Vagina (tissue), 2 donors: ENCODE results near the gene NTF3. TPM values are rescaled to one million over a fixed set of nuclear protein-coding genes. Genes with fewer than 3 reads are reported as not detected.

Experiments
- DNase-seq, 2 donors: peaks; one replicate each; pipeline ENCODE4 v3.0.0-alpha.2; 2017; ENCODE audit errors: extremely low spot score in 2 of 2
- H3K27ac ChIP-seq: fragments of 200-600 bp; sonication (generic); one replicate; pipeline ENCODE4 v1.5.1; 2019
- H3K27me3 ChIP-seq: fragments of 200-600 bp; sonication (generic); one replicate; pipeline ENCODE4 v1.5.1; 2019
- H3K36me3 ChIP-seq, 2 donors: fragments of 200-600 bp; sonication (generic); one replicate each; pipeline ENCODE4 v1.5.1; 2017 to 2019
- H3K4me1 ChIP-seq: fragments of 200-600 bp; sonication (generic); one replicate; pipeline ENCODE4 v1.5.1; 2019
- H3K4me3 ChIP-seq, 2 donors: fragments of 200-600 bp; sonication (generic); 1 replicate in 1 of 2; 2 replicates in 1 of 2; pipeline ENCODE4 v1.5.1; 2016 to 2019
- H3K9me3 ChIP-seq: fragments of 200-600 bp; sonication (generic); one replicate; pipeline ENCODE4 v1.5.1; 2019
- CTCF ChIP-seq, 3 experiments: fragments of 450-650 bp in 2 of 3; fragments of 200-600 bp in 1 of 3; sonication (generic) in 1 of 3; IDR thresholded peaks; one replicate each; pipeline ENCODE4 v1.5.1; 2017 to 2019; ENCODE audit warnings: antibody characterized with exemption in 3 of 3, mild to moderate bottlenecking in 2 of 3, moderate library complexity in 2 of 3
- POLR2A ChIP-seq, 2 donors: fragments of 450-650 bp; IDR thresholded peaks; one replicate each; pipeline ENCODE4 v1.6.1; 2017; ENCODE audit warnings: antibody characterized with exemption in 2 of 2, mild to moderate bottlenecking in 2 of 2, moderate library complexity in 2 of 2
- POLR2AphosphoS5 ChIP-seq, 2 donors: sonication (generic); formaldehyde crosslinking; IDR thresholded peaks; one replicate each; pipeline ENCODE4 v1.9.0; 2017; ENCODE audit warnings: antibody characterized with exemption in 2 of 2, mild to moderate bottlenecking in 2 of 2, low read depth in 1 of 2; ENCODE audit not compliant: insufficient read depth in 1 of 2
- intact Hi-C: fragments of 100-400 bp; cut with DNase I; formaldehyde crosslinking; loops from one replicate; pipeline ENCODE4 v1.15.1; 2023
- total RNA-seq: library from RNA; depleted of rRNA; stranded (reverse); fragments of >200 nt; gene quantifications from one replicate; pipeline ENCODE4 v1.2.3, GENCODE V29; 2016

The NTF3 gene
- total RNA-seq, 1 donor from 2014 or later: 1.7 TPM

GRCh38 chr12:5470703-5471102, 38.8 kb downstream of the NTF3 start:
- peaks cover 23% of the 10 kb centered on the region for H3K4me1 ChIP-seq
- no peaks in the 10 kb centered on the region for H3K36me3 ChIP-seq
- no peak overlapping the region for H3K27ac ChIP-seq
- H3K27me3 ChIP-seq: no peaks in the 10 kb centered on the region
- no peaks in the 10 kb centered on the region for H3K9me3 ChIP-seq
- TF ChIP-seq CTCF (IDR thresholded peaks at IDR 0.05) (no peak), POLR2AphosphoS5 (IDR thresholded peaks at IDR 0.05; ENCODE audit: insufficient read depth in 1 of 2, low read depth in 1 of 2) (no peak)
- DNase-seq: no peak
- intact Hi-C loops: no loop called here
- no peak overlapping the region for H3K4me3 ChIP-seq

GRCh38 chr12:5473076-5473782, 41.3 kb downstream of the NTF3 start:
- no peak overlapping the region for H3K27ac ChIP-seq
- H3K9me3 ChIP-seq: no peaks in the 10 kb centered on the region
- H3K36me3 ChIP-seq: no peaks in the 10 kb centered on the region
- no peaks in the 10 kb centered on the region for H3K4me1 ChIP-seq
- no peak for DNase-seq
- TF ChIP-seq POLR2A (IDR thresholded peaks at IDR 0.05): no peak
- TF ChIP-seq POLR2AphosphoS5 (IDR thresholded peaks at IDR 0.05; ENCODE audit: insufficient read depth in 1 of 2, low read depth in 1 of 2): no peak
- no peak for TF ChIP-seq CTCF (IDR thresholded peaks at IDR 0.05)
- H3K4me3 ChIP-seq: no peak overlapping the region
- intact Hi-C loops: no loop called here
- H3K27me3 ChIP-seq: no peaks in the 10 kb centered on the region

GRCh38 chr12:5473783-5474116, 41.8 kb downstream of the NTF3 start:
- TF ChIP-seq CTCF (IDR thresholded peaks at IDR 0.05) (no peak), POLR2AphosphoS5 (IDR thresholded peaks at IDR 0.05; ENCODE audit: insufficient read depth in 1 of 2, low read depth in 1 of 2) (no peak), POLR2A (IDR thresholded peaks at IDR 0.05) (no peak)
- DNase-seq: no peak
- no peaks in the 10 kb centered on the region for H3K27me3 ChIP-seq
- no peaks in the 10 kb centered on the region for H3K9me3 ChIP-seq
- intact Hi-C loops: no loop called here
- H3K4me3 ChIP-seq: no peak overlapping the region
- H3K27ac ChIP-seq: no peak overlapping the region
- H3K4me1 ChIP-seq: no peaks in the 10 kb centered on the region
- H3K36me3 ChIP-seq: no peaks in the 10 kb centered on the region

GRCh38 chr12:5476356-5476755, 44.4 kb downstream of the NTF3 start:
- no peak for DNase-seq
- Histone ChIP-seq H3K4me3 (no peak overlapping the region), H3K4me1 (peaks cover 12% of the 10 kb centered on the region), H3K27me3 (no peaks in the 10 kb centered on the region), H3K27ac (no peak overlapping the region), H3K9me3 (no peaks in the 10 kb centered on the region), H3K36me3 (no peaks in the 10 kb centered on the region)
- intact Hi-C loops: no loop called here
- TF ChIP-seq POLR2A (IDR thresholded peaks at IDR 0.05): no peak
- no peak for TF ChIP-seq POLR2AphosphoS5 (IDR thresholded peaks at IDR 0.05; ENCODE audit: insufficient read depth in 1 of 2, low read depth in 1 of 2)
- no peak for TF ChIP-seq CTCF (IDR thresholded peaks at IDR 0.05)

GRCh38 chr12:5478081-5478706, 46.3 kb downstream of the NTF3 start:
- no peak for TF ChIP-seq POLR2AphosphoS5 (IDR thresholded peaks at IDR 0.05; ENCODE audit: insufficient read depth in 1 of 2, low read depth in 1 of 2)
- no peaks in the 10 kb centered on the region for H3K27me3 ChIP-seq
- intact Hi-C loops: no loop called here

More at GRCh38 chr12:5478081-5478706, 46.3 kb downstream of the NTF3 start:
- Histone ChIP-seq H3K4me1 (peaks cover 12% of the 10 kb centered on the region), H3K4me3 (no peak overlapping the region), H3K36me3 (no peaks in the 10 kb centered on the region), H3K9me3 (no peaks in the 10 kb centered on the region), H3K27ac (no peak overlapping the region)
- no peak for DNase-seq
